HEK293 (cell line): Measurements from ENCODE around the gene NCOA3.
"Not testable (repeated sequence)": the region's sequence is repeated elsewhere in the genome, so short reads cannot be mapped to it uniquely, and the experiment has no call there.

Experiments used
- CTCF ChIA-PET: fragments of 350-600 bp; formaldehyde crosslinking; extraction: SDS; loops from one replicate; lab custom pipeline; 2021; ENCODE audit warnings: antibody characterized with exemption; lab: Yijun Ruan, JAX
- POLR2A ChIA-PET: fragments of 300-600 bp; formaldehyde crosslinking; extraction: SDS; loops from one replicate; lab custom pipeline; 2020; ENCODE audit warnings: antibody characterized with exemption, inconsistent platforms; lab: Yijun Ruan, JAX
- H3K27ac ChIP-seq: fragments of 200-500 bp; sonication (Bioruptor generic); 2 replicates; pipeline ENCODE4 v1.5.1; 2014; ENCODE audit warnings: low read depth, low read length, control low read depth, inconsistent platforms; ENCODE audit errors: extremely low read depth
- H3K36me3 ChIP-seq, 2 experiments: fragments of 200-500 bp in 1 of 2; sonication (Bioruptor generic) in 1 of 2; 1 replicate in 1 of 2; 2 replicates in 1 of 2; pipeline ENCODE4 v1.5.1; 2014 to 2017; ENCODE audit warnings: inconsistent platforms in 2 of 2, low read length in 2 of 2; ENCODE audit not compliant: control insufficient read depth in 2 of 2, insufficient read depth in 1 of 2
- H3K4me1 ChIP-seq: fragments of 200-500 bp; sonication (Bioruptor generic); 2 replicates; pipeline ENCODE4 v1.5.1; 2014; ENCODE audit warnings: mild to moderate bottlenecking, low read length, inconsistent platforms; ENCODE audit not compliant: control insufficient read depth, insufficient read depth
- H3K4me3 ChIP-seq: 2 replicates; pipeline ENCODE4 v1.5.1; 2011; ENCODE audit warnings: low read depth, mild to moderate bottlenecking, control low read depth, low read length, moderate library complexity
- H3K9me3 ChIP-seq: fragments of 200-500 bp; sonication (Bioruptor generic); 2 replicates; pipeline ENCODE4 v1.5.1; 2014; ENCODE audit warnings: low read depth, low read length, inconsistent platforms; ENCODE audit not compliant: control insufficient read depth, insufficient read depth
- AEBP2 ChIP-seq: fragments of 450-650 bp; formaldehyde crosslinking; IDR thresholded peaks from 2 replicates; pipeline ENCODE4 v1.5.1; 2016; ENCODE audit warnings: missing biosample characterization, missing genetic modification characterization, borderline replicate concordance
- OSR2 ChIP-seq: fragments of 450-650 bp; formaldehyde crosslinking; IDR thresholded peaks from 2 replicates; pipeline ENCODE4 v1.5.1; 2016; ENCODE audit warnings: missing biosample characterization, missing genetic modification characterization
- PBX3 ChIP-seq: sonication (generic); formaldehyde crosslinking; IDR thresholded peaks from 2 replicates; pipeline ENCODE4 v1.8.1; 2022; ENCODE audit warnings: mild to moderate bottlenecking, moderate library complexity, missing genetic modification reagents
- PRDM2 ChIP-seq: fragments of 450-650 bp; formaldehyde crosslinking; IDR thresholded peaks from 2 replicates; pipeline ENCODE4 v1.5.1; 2016; ENCODE audit warnings: missing biosample characterization, missing genetic modification characterization, borderline replicate concordance
- RBAK ChIP-seq: fragments of 450-650 bp; formaldehyde crosslinking; IDR thresholded peaks from 2 replicates; pipeline ENCODE4 v1.5.1; 2016; ENCODE audit warnings: missing biosample characterization, missing genetic modification characterization
- SCRT2 ChIP-seq: fragments of 450-650 bp; formaldehyde crosslinking; IDR thresholded peaks from 2 replicates; pipeline ENCODE4 v1.5.1; 2016; ENCODE audit warnings: missing biosample characterization, missing genetic modification characterization
- SP3 ChIP-seq: fragments of 450-650 bp; formaldehyde crosslinking; IDR thresholded peaks from 2 replicates; pipeline ENCODE4 v1.5.1; 2016; ENCODE audit warnings: missing biosample characterization, missing genetic modification characterization
- ZBTB8A ChIP-seq: fragments of 450-650 bp; formaldehyde crosslinking; IDR thresholded peaks from 2 replicates; pipeline ENCODE4 v1.5.1; 2016; ENCODE audit warnings: missing biosample characterization, missing genetic modification characterization
- ZFP37 ChIP-seq: fragments of 450-650 bp; formaldehyde crosslinking; IDR thresholded peaks from 2 replicates; pipeline ENCODE4 v1.5.1; 2016; ENCODE audit warnings: missing biosample characterization, missing genetic modification characterization
- ZNF354C ChIP-seq: fragments of 450-650 bp; formaldehyde crosslinking; IDR thresholded peaks from 2 replicates; pipeline ENCODE4 v1.5.1; 2016; ENCODE audit warnings: missing biosample characterization, missing genetic modification characterization, low read depth, borderline replicate concordance
- ZNF433 ChIP-seq: fragments of 450-650 bp; formaldehyde crosslinking; IDR thresholded peaks from 2 replicates; pipeline ENCODE4 v1.5.1; 2016; ENCODE audit warnings: missing biosample characterization, missing genetic modification characterization, low read depth
- ZNF621 ChIP-seq: fragments of 450-650 bp; formaldehyde crosslinking; IDR thresholded peaks from 2 replicates; pipeline ENCODE4 v1.5.1; 2017; ENCODE audit warnings: missing biosample characterization, missing genetic modification characterization
- ZNF624 ChIP-seq: fragments of 450-650 bp; formaldehyde crosslinking; IDR thresholded peaks from 2 replicates; pipeline ENCODE4 v1.5.1; 2017; ENCODE audit warnings: missing biosample characterization, missing genetic modification characterization
- TF ChIP-seq, protein P1 (sequence below): fragments of 450-650 bp; formaldehyde crosslinking; IDR thresholded peaks from 2 replicates; pipeline ENCODE4 v1.5.1; 2017; ENCODE audit warnings: missing biosample characterization, missing genetic modification characterization
- TF ChIP-seq, protein P2 (sequence below): fragments of 450-650 bp; formaldehyde crosslinking; IDR thresholded peaks from 2 replicates; pipeline ENCODE4 v1.5.0; 2017; ENCODE audit warnings: missing biosample characterization, missing genetic modification characterization, borderline replicate concordance
- TF ChIP-seq, protein P3 (sequence below): fragments of 450-650 bp; formaldehyde crosslinking; IDR thresholded peaks from 2 replicates; pipeline ENCODE4 v1.5.1; 2016; ENCODE audit warnings: missing biosample characterization, missing genetic modification characterization

Gene NCOA3

GRCh38 chr20:47493963-47494293 is 7.8 kb upstream of the NCOA3 start:
- no peaks in the 10 kb centered on the region for H3K9me3 ChIP-seq
- ChIA-PET POLR2A (interaction anchor here (1.8 kb wide), 1 partner anchor 8 kb away, joined by 27 read pairs; the partner anchor contains the start of gene NCOA3), CTCF (interaction anchor here (0.7 to 1.0 kb wide), 2 partner anchors 8 to 41 kb away, joined by 3 to 4 read pairs; no protein-coding TSS in a partner anchor)
- peaks cover 9% of the 10 kb centered on the region; the same call in 1 of the 2 replicates for H3K4me1 ChIP-seq
- no peak overlapping the region for H3K4me3 ChIP-seq
- no peak overlapping the region for H3K27ac ChIP-seq
- TF ChIP-seq ZBTB8A = no peak
- no peak for TF ChIP-seq ZNF624
- TF ChIP-seq ZNF354C (tag by site-specific recombination) = no peak
- peak; percentile 45; the same call in 1 of the 2 replicates for TF ChIP-seq SCRT2
- 0 out of 2 replicates have a peak, but pooled peaks have one; percentile 37 for TF ChIP-seq OSR2 (tag by site-specific recombination)
- no peak for TF ChIP-seq PBX3
- H3K36me3 ChIP-seq = no peaks in the 10 kb centered on the region

GRCh38 chr20:47494606-47495005 is 7.1 kb upstream of the NCOA3 start:
- H3K27ac ChIP-seq, H3K36me3 ChIP-seq, H3K4me3 ChIP-seq, H3K4me1 ChIP-seq, CTCF ChIA-PET, POLR2A ChIA-PET, H3K9me3 ChIP-seq: not testable (repeated sequence)

- CTCF ChIA-PET = no interaction called here
- Histone ChIP-seq H3K4me3 (no peak overlapping the region), H3K27ac (no peak overlapping the region), H3K9me3 (no peaks in the 10 kb centered on the region), H3K36me3 (no peaks in the 10 kb centered on the region), H3K4me1 (peaks cover 9% of the 10 kb centered on the region)
- POLR2A ChIA-PET = interaction anchor here (0.6 kb wide), 1 partner anchor 55 kb away, joined by 4 read pairs; no protein-coding TSS in a partner anchor
- TF ChIP-seq, protein P1, sequence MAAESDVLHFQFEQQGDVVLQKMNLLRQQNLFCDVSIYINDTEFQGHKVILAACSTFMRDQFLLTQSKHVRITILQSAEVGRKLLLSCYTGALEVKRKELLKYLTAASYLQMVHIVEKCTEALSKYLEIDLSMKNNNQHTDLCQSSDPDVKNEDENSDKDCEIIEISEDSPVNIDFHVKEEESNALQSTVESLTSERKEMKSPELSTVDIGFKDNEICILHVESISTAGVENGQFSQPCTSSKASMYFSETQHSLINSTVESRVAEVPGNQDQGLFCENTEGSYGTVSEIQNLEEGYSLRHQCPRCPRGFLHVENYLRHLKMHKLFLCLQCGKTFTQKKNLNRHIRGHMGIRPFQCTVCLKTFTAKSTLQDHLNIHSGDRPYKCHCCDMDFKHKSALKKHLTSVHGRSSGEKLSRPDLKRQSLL (tag by site-specific recombination) = no peak
- no peak for TF ChIP-seq ZNF621
- TF ChIP-seq, protein P2, sequence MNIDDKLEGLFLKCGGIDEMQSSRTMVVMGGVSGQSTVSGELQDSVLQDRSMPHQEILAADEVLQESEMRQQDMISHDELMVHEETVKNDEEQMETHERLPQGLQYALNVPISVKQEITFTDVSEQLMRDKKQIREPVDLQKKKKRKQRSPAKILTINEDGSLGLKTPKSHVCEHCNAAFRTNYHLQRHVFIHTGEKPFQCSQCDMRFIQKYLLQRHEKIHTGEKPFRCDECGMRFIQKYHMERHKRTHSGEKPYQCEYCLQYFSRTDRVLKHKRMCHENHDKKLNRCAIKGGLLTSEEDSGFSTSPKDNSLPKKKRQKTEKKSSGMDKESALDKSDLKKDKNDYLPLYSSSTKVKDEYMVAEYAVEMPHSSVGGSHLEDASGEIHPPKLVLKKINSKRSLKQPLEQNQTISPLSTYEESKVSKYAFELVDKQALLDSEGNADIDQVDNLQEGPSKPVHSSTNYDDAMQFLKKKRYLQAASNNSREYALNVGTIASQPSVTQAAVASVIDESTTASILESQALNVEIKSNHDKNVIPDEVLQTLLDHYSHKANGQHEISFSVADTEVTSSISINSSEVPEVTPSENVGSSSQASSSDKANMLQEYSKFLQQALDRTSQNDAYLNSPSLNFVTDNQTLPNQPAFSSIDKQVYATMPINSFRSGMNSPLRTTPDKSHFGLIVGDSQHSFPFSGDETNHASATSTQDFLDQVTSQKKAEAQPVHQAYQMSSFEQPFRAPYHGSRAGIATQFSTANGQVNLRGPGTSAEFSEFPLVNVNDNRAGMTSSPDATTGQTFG (tag by site-specific recombination) = no peak
- no peak for TF ChIP-seq ZFP37 (tag by site-specific recombination)
- TF ChIP-seq RBAK = no peak
- no peak for TF ChIP-seq AEBP2 (tag by site-specific recombination)
- no peak for TF ChIP-seq ZNF433 (tag by site-specific recombination)
- TF ChIP-seq PRDM2 = no peak
- TF ChIP-seq, protein P3, sequence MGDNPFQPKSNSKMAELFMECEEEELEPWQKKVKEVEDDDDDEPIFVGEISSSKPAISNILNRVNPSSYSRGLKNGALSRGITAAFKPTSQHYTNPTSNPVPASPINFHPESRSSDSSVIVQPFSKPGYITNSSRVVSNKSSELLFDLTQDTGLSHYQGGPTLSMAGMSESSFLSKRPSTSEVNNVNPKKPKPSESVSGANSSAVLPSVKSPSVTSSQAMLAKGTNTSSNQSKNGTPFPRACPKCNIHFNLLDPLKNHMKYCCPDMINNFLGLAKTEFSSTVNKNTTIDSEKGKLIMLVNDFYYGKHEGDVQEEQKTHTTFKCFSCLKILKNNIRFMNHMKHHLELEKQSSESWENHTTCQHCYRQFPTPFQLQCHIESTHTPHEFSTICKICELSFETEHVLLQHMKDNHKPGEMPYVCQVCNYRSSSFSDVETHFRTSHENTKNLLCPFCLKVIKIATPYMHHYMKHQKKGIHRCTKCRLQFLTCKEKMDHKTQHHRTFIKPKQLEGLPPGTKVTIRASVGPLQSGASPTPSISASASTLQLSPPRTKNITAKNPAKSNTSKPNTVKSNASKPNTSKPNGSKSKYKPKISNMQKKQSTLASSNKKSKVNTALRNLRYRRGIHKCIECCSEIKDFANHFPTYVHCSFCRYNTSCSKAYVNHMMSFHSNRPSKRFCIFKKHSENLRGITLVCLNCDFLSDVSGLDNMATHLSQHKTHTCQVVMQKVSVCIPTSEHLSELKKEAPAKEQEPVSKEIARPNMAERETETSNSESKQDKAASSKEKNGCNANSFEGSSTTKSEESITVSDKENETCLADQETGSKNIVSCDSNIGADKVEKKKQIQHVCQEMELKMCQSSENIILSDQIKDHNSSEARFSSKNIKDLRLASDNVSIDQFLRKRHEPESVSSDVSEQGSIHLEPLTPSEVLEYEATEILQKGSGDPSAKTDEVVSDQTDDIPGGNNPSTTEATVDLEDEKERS (tag by site-specific recombination) = no peak
- no peak for TF ChIP-seq SP3 (tag by site-specific recombination)
These were observed 5.6 kb upstream of the NCOA3 start for GRCh38 chr20:47496118-47496517.
